Measurements from ENCODE around the gene GGCX. TPM values are rescaled to one million over a fixed set of nuclear protein-coding genes. Genes with fewer than 3 reads are reported as not detected.

GGCX gene
- total and polyA plus RNA-seq, 2 donors (not counting 3 experiments of a cell fraction or from before 2014, with no cell fraction given) = 48.0 to 62.7 TPM

DNA sequence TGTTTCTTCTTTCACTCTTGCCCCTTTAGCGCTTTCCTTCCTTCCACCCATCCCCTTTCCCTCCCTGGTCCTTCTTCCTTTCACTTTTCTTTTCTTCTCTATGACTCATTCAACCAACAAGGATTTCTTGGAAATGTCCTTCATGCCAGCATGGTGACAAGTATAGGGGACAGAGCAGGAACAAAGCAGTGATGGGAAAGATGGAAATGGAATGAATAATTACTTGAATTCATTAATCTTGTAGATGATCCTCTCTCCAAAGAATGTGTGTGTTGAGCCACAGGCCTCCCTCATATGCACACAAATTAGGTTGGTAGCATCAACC lies 24.4 kb upstream of the GGCX start:
- peak overlapping the region; percentile 40 for H3K4me2 ChIP-seq (ENCODE audit: insufficient read depth, low read length)
- H3K9me1 ChIP-seq (replicated peaks; ENCODE audit: control insufficient read depth, extremely low read depth, insufficient read depth, low read length) = no peaks in the 10 kb centered on the region
- no peaks in the 10 kb centered on the region for H4K20me1 ChIP-seq (replicated peaks; ENCODE audit: control insufficient read depth, extremely low read depth, insufficient read depth, low read length)
- dilution Hi-C loops (cut with MboI; ENCODE audit: extremely low pct_ligation_motif_present, low sequenced_read_pairs) (no loop called here), intact Hi-C loops (cut with micrococcal nuclease) (loop anchor here (1.0 to 2.0 kb wide), 4 partner anchors 10 to 31 kb away; partner anchors contain the start of genes GGCX, RNF181, TMEM150A and USP39)
- H2AFZ ChIP-seq (ENCODE audit: low read depth, low read length) = no peak overlapping the region
- peak; percentile 51 for DNase-seq (ENCODE audit: low read depth, low spot score)
- no peaks in the 10 kb centered on the region for H3K9me3 ChIP-seq (replicated peaks; ENCODE audit: control insufficient read depth, insufficient read depth, low read length)
- no TSS peak for BruUV-seq (replicated peaks)
- TF ChIP-seq MYC (IDR thresholded peaks at IDR 0.05; ENCODE audit: low read depth, low read length) = no peak
- TF ChIP-seq POLR2AphosphoS5 (IDR thresholded peaks at IDR 0.05; ENCODE audit: insufficient read depth, low read depth, low read length) = peak; percentile 1
- TF ChIP-seq, protein P1, sequence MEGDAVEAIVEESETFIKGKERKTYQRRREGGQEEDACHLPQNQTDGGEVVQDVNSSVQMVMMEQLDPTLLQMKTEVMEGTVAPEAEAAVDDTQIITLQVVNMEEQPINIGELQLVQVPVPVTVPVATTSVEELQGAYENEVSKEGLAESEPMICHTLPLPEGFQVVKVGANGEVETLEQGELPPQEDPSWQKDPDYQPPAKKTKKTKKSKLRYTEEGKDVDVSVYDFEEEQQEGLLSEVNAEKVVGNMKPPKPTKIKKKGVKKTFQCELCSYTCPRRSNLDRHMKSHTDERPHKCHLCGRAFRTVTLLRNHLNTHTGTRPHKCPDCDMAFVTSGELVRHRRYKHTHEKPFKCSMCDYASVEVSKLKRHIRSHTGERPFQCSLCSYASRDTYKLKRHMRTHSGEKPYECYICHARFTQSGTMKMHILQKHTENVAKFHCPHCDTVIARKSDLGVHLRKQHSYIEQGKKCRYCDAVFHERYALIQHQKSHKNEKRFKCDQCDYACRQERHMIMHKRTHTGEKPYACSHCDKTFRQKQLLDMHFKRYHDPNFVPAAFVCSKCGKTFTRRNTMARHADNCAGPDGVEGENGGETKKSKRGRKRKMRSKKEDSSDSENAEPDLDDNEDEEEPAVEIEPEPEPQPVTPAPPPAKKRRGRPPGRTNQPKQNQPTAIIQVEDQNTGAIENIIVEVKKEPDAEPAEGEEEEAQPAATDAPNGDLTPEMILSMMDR (IDR thresholded peaks at IDR 0.05; ENCODE audit: extremely low read depth in 1 of 2, insufficient read depth in 1 of 2, low read depth in 1 of 2, low read length in 2 of 2) = no peak
- peak; percentile 52 for TF ChIP-seq JUN (IDR thresholded peaks at IDR 0.05; ENCODE audit: borderline replicate concordance, insufficient read depth, insufficient read length, low read depth)
- TF ChIP-seq, protein P2, sequence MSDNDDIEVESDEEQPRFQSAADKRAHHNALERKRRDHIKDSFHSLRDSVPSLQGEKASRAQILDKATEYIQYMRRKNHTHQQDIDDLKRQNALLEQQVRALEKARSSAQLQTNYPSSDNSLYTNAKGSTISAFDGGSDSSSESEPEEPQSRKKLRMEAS (IDR thresholded peaks at IDR 0.05; ENCODE audit: insufficient read depth, insufficient read length) = no peak
- TF ChIP-seq FOS (IDR thresholded peaks at IDR 0.05; ENCODE audit: borderline replicate concordance, insufficient read depth, low read length) = peak; percentile 55
- TF ChIP-seq GATA2 (IDR thresholded peaks at IDR 0.05; ENCODE audit: insufficient read depth, insufficient read length, low read depth, low read length) = no peak
- TF ChIP-seq POLR2A (IDR thresholded peaks at IDR 0.05; ENCODE audit: low read depth, low read length) = no peak
- TF ChIP-seq EZH2 (IDR thresholded peaks at IDR 0.05; ENCODE audit: borderline replicate concordance, low read depth, low read length, severe bottlenecking) = no peak
- H3K4me3 ChIP-seq (replicated peaks in 1 of 3; ENCODE audit: insufficient read depth in 1 of 3, low read depth in 1 of 3, low read length in 3 of 3) = peak overlapping the region in 2 of 3 experiments; percentile 1 to 58
- no peak for FAIRE-seq
- peaks cover 20% of the 10 kb centered on the region for H3K79me2 ChIP-seq (ENCODE audit: control insufficient read depth, insufficient read depth, low read length)
- H3K9ac ChIP-seq (replicated peaks; ENCODE audit: extremely low read depth, insufficient read depth, low read length) = peak overlapping the region; percentile 78
- CTCF ChIA-PET = interaction anchor here (0.9 kb wide), 2 partner anchors 9 kb away, joined by 4 to 5 read pairs; partner anchors contain the start of genes RNF181 and VAMP8
- H3K27ac ChIP-seq (ENCODE audit: insufficient read depth, low read depth, low read length) = peak overlapping the region; percentile 66
- no peaks in the 10 kb centered on the region for H3K36me3 ChIP-seq (ENCODE audit: control insufficient read depth in 2 of 2, extremely low read depth in 1 of 2, insufficient read depth in 2 of 2, low read length in 2 of 2)
- H3K27me3 ChIP-seq (ENCODE audit: control insufficient read depth in 2 of 2, insufficient read depth in 2 of 2, low read length in 2 of 2) = no peaks in the 10 kb centered on the region
- POLR2A ChIA-PET = interaction anchor here (0.6 to 1.3 kb wide), 6 partner anchors 9 to 77 kb away, joined by 3 to 8 read pairs (median 6); partner anchors contain the start of genes C2orf68, MAT2A, RNF181 and USP39
- peaks cover 63% of the 10 kb centered on the region for H3K4me1 ChIP-seq (ENCODE audit: control insufficient read depth, extremely low read depth, insufficient read depth, low read length)
